ENCODE measurements around the gene WDR37.

DNA sequence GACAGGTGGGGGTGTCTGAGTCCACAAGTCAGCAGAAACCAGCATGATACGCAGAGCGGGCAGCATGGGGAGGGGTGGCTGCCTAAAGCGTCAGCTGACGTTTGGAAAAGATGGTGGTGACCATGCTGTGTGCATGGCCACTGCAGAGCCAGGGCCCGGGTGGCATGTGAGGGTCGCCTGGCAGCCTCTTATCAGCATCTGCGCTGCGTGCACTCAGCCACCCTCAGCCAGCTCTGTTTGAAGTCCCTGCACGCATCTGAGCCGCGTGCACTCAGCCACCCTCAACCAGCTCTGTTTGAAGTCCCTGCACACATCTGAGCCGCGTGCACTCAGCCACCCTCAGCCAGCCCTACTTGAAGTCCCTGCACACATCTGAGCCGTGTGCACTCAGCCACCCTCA is 61.5 kb downstream of the WDR37 start:
- TF ChIP-seq, protein P1, sequence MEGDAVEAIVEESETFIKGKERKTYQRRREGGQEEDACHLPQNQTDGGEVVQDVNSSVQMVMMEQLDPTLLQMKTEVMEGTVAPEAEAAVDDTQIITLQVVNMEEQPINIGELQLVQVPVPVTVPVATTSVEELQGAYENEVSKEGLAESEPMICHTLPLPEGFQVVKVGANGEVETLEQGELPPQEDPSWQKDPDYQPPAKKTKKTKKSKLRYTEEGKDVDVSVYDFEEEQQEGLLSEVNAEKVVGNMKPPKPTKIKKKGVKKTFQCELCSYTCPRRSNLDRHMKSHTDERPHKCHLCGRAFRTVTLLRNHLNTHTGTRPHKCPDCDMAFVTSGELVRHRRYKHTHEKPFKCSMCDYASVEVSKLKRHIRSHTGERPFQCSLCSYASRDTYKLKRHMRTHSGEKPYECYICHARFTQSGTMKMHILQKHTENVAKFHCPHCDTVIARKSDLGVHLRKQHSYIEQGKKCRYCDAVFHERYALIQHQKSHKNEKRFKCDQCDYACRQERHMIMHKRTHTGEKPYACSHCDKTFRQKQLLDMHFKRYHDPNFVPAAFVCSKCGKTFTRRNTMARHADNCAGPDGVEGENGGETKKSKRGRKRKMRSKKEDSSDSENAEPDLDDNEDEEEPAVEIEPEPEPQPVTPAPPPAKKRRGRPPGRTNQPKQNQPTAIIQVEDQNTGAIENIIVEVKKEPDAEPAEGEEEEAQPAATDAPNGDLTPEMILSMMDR (IDR thresholded peaks at IDR 0.05): no peak
- TF ChIP-seq POLR2A (IDR thresholded peaks at IDR 0.05) (no peak), POLR2AphosphoS5 (IDR thresholded peaks at IDR 0.05) (no peak)

Measured in prostate gland (tissue), 2 donors.